PC-3 (cell line): Measurements from ENCODE around the gene C1orf116. TPM values are rescaled to one million over a fixed set of nuclear protein-coding genes. Genes with fewer than 3 reads are reported as not detected.

ENCODE experiments used
- ATAC-seq: fragments of 200-7000 bp; cut with Tn5 transposase; 2 replicates; pipeline ENCODE4 v1.9.1; 2020; ENCODE audit warnings: mild to moderate bottlenecking, moderate library complexity
- BruUV-seq: library from RNA; stranded (reverse); fragments of 400-500 nt; replicated peaks from 2 replicates; lab custom pipeline; 2021; lab: Mats Ljungman, UMichigan
- CTCF ChIA-PET: fragments of 300-600 bp; sonication (Branson Sonifier 250); formaldehyde crosslinking; loops from one replicate; lab custom pipeline; 2022; ENCODE audit warnings: antibody characterized with exemption; lab: Charles Lee
- POLR2A ChIA-PET: fragments of 300-600 bp; sonication (Branson Sonifier 250); formaldehyde crosslinking; loops from one replicate; lab custom pipeline; 2022; ENCODE audit warnings: antibody characterized with exemption; ENCODE audit not compliant: unreplicated experiment; lab: Charles Lee
- DNase-seq: peaks from one replicate; pipeline ENCODE4 v3.0.0-alpha.2; 2015
- H2AFZ ChIP-seq: fragments of 300-600 bp; sonication (generic); 2 replicates; pipeline ENCODE4 v1.6.0; 2016; ENCODE audit warnings: antibody characterized with exemption, low read length
- H3F3A ChIP-seq: fragments of 300-600 bp; sonication (generic); one replicate; pipeline ENCODE4 v1.6.0; 2017; ENCODE audit warnings: antibody characterized with exemption, low read length, control low read depth, mild to moderate bottlenecking; ENCODE audit not compliant: unreplicated experiment
- H3K27ac ChIP-seq: fragments of 300-600 bp; sonication (generic); 2 replicates; pipeline ENCODE4 v1.5.1; 2016; ENCODE audit warnings: mild to moderate bottlenecking, low read length
- H3K27me3 ChIP-seq: fragments of 300-600 bp; sonication (generic); 2 replicates; pipeline ENCODE4 v1.6.1; 2016; ENCODE audit warnings: low read length, mixed read lengths
- H3K36me3 ChIP-seq: fragments of 300-600 bp; sonication (generic); 2 replicates; pipeline ENCODE4 v1.6.1; 2016; ENCODE audit warnings: low read depth, mixed run types, low read length, mixed read lengths
- H3K4me1 ChIP-seq: fragments of 300-600 bp; sonication (generic); 2 replicates; pipeline ENCODE4 v1.5.1; 2016; ENCODE audit warnings: low read length; ENCODE audit not compliant: insufficient read depth
- H3K4me2 ChIP-seq: fragments of 300-600 bp; sonication (generic); 2 replicates; pipeline ENCODE4 v1.6.0; 2016; ENCODE audit warnings: low read length
- H3K4me3 ChIP-seq: fragments of 300-600 bp; sonication (generic); 2 replicates; pipeline ENCODE4 v1.5.1; 2016; ENCODE audit warnings: mild to moderate bottlenecking, low read length, mixed read lengths
- H3K79me2 ChIP-seq: fragments of 300-600 bp; sonication (generic); 2 replicates; pipeline ENCODE4 v1.6.1; 2017; ENCODE audit warnings: low read length, mixed read lengths
- H3K9ac ChIP-seq: fragments of 300-600 bp; sonication (generic); 2 replicates; pipeline ENCODE4 v1.6.0; 2016; ENCODE audit warnings: mild to moderate bottlenecking, low read length
- H3K9me2 ChIP-seq: fragments of 300-600 bp; sonication (generic); replicated peaks from 2 replicates; pipeline ENCODE4 v1.6.1; 2016; ENCODE audit warnings: mixed run types, low read length, mixed read lengths
- H3K9me3 ChIP-seq: fragments of 300-600 bp; sonication (generic); 2 replicates; pipeline ENCODE4 v1.6.1; 2016; ENCODE audit warnings: low read length, mixed read lengths
- H4K20me1 ChIP-seq: fragments of 300-600 bp; sonication (generic); 2 replicates; pipeline ENCODE4 v1.6.1; 2016; ENCODE audit warnings: low read length, mixed read lengths
- CTCF ChIP-seq: fragments of 300-600 bp; sonication (generic); conservative IDR thresholded peaks from 2 replicates; pipeline ENCODE4 v1.5.1; 2017; ENCODE audit warnings: antibody characterized with exemption, low read depth, mild to moderate bottlenecking, low read length
- EZH2 ChIP-seq: fragments of 300-600 bp; sonication (generic); IDR thresholded peaks from one replicate; pipeline ENCODE4 v1.6.1; 2017; ENCODE audit warnings: antibody characterized with exemption, mild to moderate bottlenecking, low read length; ENCODE audit not compliant: unreplicated experiment
- EZH2phosphoT487 ChIP-seq: fragments of 300-600 bp; sonication (generic); IDR thresholded peaks from 2 replicates; pipeline ENCODE4 v1.6.1; 2018; ENCODE audit warnings: mild to moderate bottlenecking, antibody characterized with exemption, low read length, borderline replicate concordance
- intact Hi-C: fragments of 100-400 bp; cut with micrococcal nuclease; formaldehyde crosslinking; loops from 2 replicates; pipeline ENCODE4 v1.9.0; 2023
- total RNA-seq: library from RNA; depleted of rRNA; stranded (reverse); fragments of >200 nt; gene quantifications from 2 replicates; pipeline ENCODE4 v1.2.3, GENCODE V29; 2014

C1orf116 gene
- total RNA-seq, 1 experiment from 2014 or later: 34.9 TPM

- Histone ChIP-seq H3K4me3 (no peak overlapping the region), H3K79me2 (no peaks in the 10 kb centered on the region), H3K27me3 (no peaks in the 10 kb centered on the region), H4K20me1 (no peaks in the 10 kb centered on the region), H3F3A (peaks cover 2% of the 10 kb centered on the region), H3K9me3 (no peaks in the 10 kb centered on the region), H3K9me2 (no peaks in the 10 kb centered on the region), H3K9ac (no peak overlapping the region), H3K4me1 (peaks cover 15% of the 10 kb centered on the region), H3K36me3 (no peaks in the 10 kb centered on the region), H3K4me2 (no peak overlapping the region), H2AFZ (no peak overlapping the region), H3K27ac (no peak overlapping the region)
- BruUV-seq: no TSS peak
- CTCF ChIA-PET: no interaction called here
- no peak for TF ChIP-seq EZH2
- TF ChIP-seq CTCF: no peak
- no peak for TF ChIP-seq EZH2phosphoT487
- intact Hi-C loops: no loop called here
- POLR2A ChIA-PET: interaction anchor here (0.7 to 1.0 kb wide), 2 partner anchors 8 to 39 kb away, joined by 3 read pairs; partner anchors contain the start of gene PFKFB2
- ATAC-seq: no peak
- DNase-seq: no peak
Observed at GRCh38 chr1:207013321-207014085, 19.1 kb downstream of the C1orf116 start.

GRCh38 chr1:207010726-207011125 is 21.8 kb downstream of the C1orf116 start:
- ChIA-PET CTCF (interaction anchor here (0.6 kb wide), 1 partner anchor 399 kb away, joined by 5 read pairs; the partner anchor contains the start of gene EIF2D), POLR2A (no interaction called here)
- Histone ChIP-seq H3K9me3 (peaks cover 6% of the 10 kb centered on the region; the same call in 1 of the 2 replicates), H3K9ac (no peak overlapping the region), H3K27me3 (no peaks in the 10 kb centered on the region), H4K20me1 (no peaks in the 10 kb centered on the region), H3K36me3 (no peaks in the 10 kb centered on the region), H3K4me3 (no peak overlapping the region), H3K4me1 (peaks cover 30% of the 10 kb centered on the region), H3K27ac (no peak overlapping the region), H2AFZ (no peak overlapping the region), H3F3A (peaks cover 18% of the 10 kb centered on the region), H3K4me2 (no peak overlapping the region), H3K79me2 (no peaks in the 10 kb centered on the region), H3K9me2 (no peaks in the 10 kb centered on the region)
- no TSS peak for BruUV-seq
- DNase-seq: no peak
- intact Hi-C loops: no loop called here
- no peak for TF ChIP-seq EZH2phosphoT487
- no peak for TF ChIP-seq CTCF
- ATAC-seq: no peak

- no peak overlapping the region for H3K9ac ChIP-seq
- peaks cover 6% of the 10 kb centered on the region; the same call in 1 of the 2 replicates for H3K9me3 ChIP-seq
- DNase-seq (no peak), ATAC-seq (no peak)
- POLR2A ChIA-PET: interaction anchor here (0.7 kb wide), 1 partner anchor 8 kb away, joined by 5 read pairs; no protein-coding TSS in a partner anchor
- H2AFZ ChIP-seq: no peak overlapping the region
- H3K79me2 ChIP-seq: no peaks in the 10 kb centered on the region
- no peaks in the 10 kb centered on the region for H3K36me3 ChIP-seq
- H3K4me2 ChIP-seq: no peak overlapping the region
- TF ChIP-seq EZH2phosphoT487 (no peak), CTCF (no peak), EZH2 (no peak)
- H3K27ac ChIP-seq: no peak overlapping the region
- no peaks in the 10 kb centered on the region for H3K27me3 ChIP-seq
- intact Hi-C loops: no loop called here
- H4K20me1 ChIP-seq: no peaks in the 10 kb centered on the region
- H3K4me1 ChIP-seq: peaks cover 38% of the 10 kb centered on the region
- H3K9me2 ChIP-seq: no peaks in the 10 kb centered on the region
- H3F3A ChIP-seq: peaks cover 18% of the 10 kb centered on the region
- H3K4me3 ChIP-seq: no peak overlapping the region
- CTCF ChIA-PET: no interaction called here
- BruUV-seq: no TSS peak
Observed at GRCh38 chr1:207009945-207010344, 22.6 kb downstream of the C1orf116 start.
